Liver (tissue), 9 donors: ENCODE results near the gene F13A1. TPM values are rescaled to one million over a fixed set of nuclear protein-coding genes. Genes with fewer than 3 reads are reported as not detected.

Experiments
- DNase-seq: peaks from one replicate; pipeline ENCODE4 v3.0.0-alpha.2; 2017; ENCODE audit warnings: low spot score
- H3K27ac ChIP-seq, 2 donors: one replicate each; pipeline ENCODE4 v1.7.0; 2013; ENCODE audit warnings: inconsistent platforms in 2 of 2, low read length in 2 of 2, control low read depth in 1 of 2, low read depth in 1 of 2, mild to moderate bottlenecking in 1 of 2
- H3K27me3 ChIP-seq, 4 donors: one replicate each; pipeline versions ENCODE4 v1.6.1 to v1.7.0; 2013; ENCODE audit warnings: low read length in 3 of 4, inconsistent platforms in 1 of 4, mild to moderate bottlenecking in 1 of 4, moderate library complexity in 1 of 4; ENCODE audit not compliant: control insufficient read depth in 4 of 4, insufficient read depth in 4 of 4
- H3K36me3 ChIP-seq, 4 donors: one replicate each; pipeline versions ENCODE4 v1.6.1 to v1.7.0; 2013; ENCODE audit warnings: low read length in 3 of 4, mild to moderate bottlenecking in 3 of 4, low read depth in 1 of 4, moderate library complexity in 1 of 4; ENCODE audit not compliant: control insufficient read depth in 4 of 4, insufficient read depth in 3 of 4
- H3K4me1 ChIP-seq, 4 donors: one replicate each; pipeline versions ENCODE4 v1.6.1 to v1.7.0; 2013; ENCODE audit warnings: low read length in 3 of 4, mild to moderate bottlenecking in 3 of 4, moderate library complexity in 1 of 4; ENCODE audit not compliant: control insufficient read depth in 4 of 4, insufficient read depth in 4 of 4
- H3K4me3 ChIP-seq, 3 donors: one replicate each; pipeline versions ENCODE4 v1.6.1 to v1.7.0; 2013; ENCODE audit warnings: low read length in 3 of 3, control low read depth in 1 of 3, low read depth in 1 of 3, mild to moderate bottlenecking in 1 of 3
- H3K9ac ChIP-seq, 2 donors: one replicate each; pipeline ENCODE4 v1.7.0; 2013; ENCODE audit warnings: low read length in 2 of 2, mild to moderate bottlenecking in 2 of 2, moderate library complexity in 2 of 2, control low read depth in 1 of 2, low read depth in 1 of 2
- H3K9me3 ChIP-seq, 4 donors: one replicate each; pipeline versions ENCODE4 v1.6.1 to v1.7.0; 2013; ENCODE audit warnings: low read length in 3 of 4; ENCODE audit not compliant: control insufficient read depth in 4 of 4
- FOXA1 ChIP-seq: IDR thresholded peaks from 2 replicates; pipeline ENCODE4 v1.6.1; 2016; ENCODE audit warnings: antibody characterized with exemption
- HNF4G ChIP-seq: IDR thresholded peaks from 2 replicates; pipeline ENCODE4 v1.6.1; 2016; ENCODE audit warnings: antibody characterized with exemption
- JUND ChIP-seq, 2 donors: IDR thresholded peaks; 2 replicates each; pipeline ENCODE4 v1.6.1; 2016; ENCODE audit warnings: antibody characterized with exemption in 2 of 2
- RXRA ChIP-seq, 2 donors: IDR thresholded peaks; 2 replicates each; pipeline ENCODE4 v1.6.1; 2017 to 2018; ENCODE audit warnings: antibody characterized with exemption in 2 of 2, mild to moderate bottlenecking in 1 of 2
- WGBS: extraction: QIAGEN DNeasy Blood & Tissue Kit; methylation state at CpG from one replicate; pipeline ENCODE4 v1.1.7; 2013; 5-methylcytosine and 5-hydroxymethylcytosine counted together
- polyA plus RNA-seq, 2 donors: library from polyadenylated mRNA; stranded (reverse) in 1 of 2; unstranded in 1 of 2; fragments of 200-250 nt in 1 of 2; fragments of >200 nt in 1 of 2; fragmentation: Nextera tagmentation in 1 of 2; extraction: Ambion mirVana in 1 of 2; gene quantifications; one replicate each; pipeline versions ENCODE4 v1.2.1 to v1.2.3, GENCODE V29; 2013 to 2015
- total RNA-seq, 2 donors: library from RNA; depleted of rRNA; stranded (reverse); fragments of >200 nt; gene quantifications; one replicate each; pipeline ENCODE4 v1.2.3, GENCODE V29; 2014
- TF ChIP-seq, protein P1 (sequence below): IDR thresholded peaks from 2 replicates; pipeline ENCODE4 v1.6.1; 2016; ENCODE audit warnings: antibody characterized with exemption, mild to moderate bottlenecking
- TF ChIP-seq, protein P2 (sequence below): IDR thresholded peaks from 2 replicates; pipeline ENCODE4 v1.6.1; 2016; ENCODE audit warnings: antibody characterized with exemption
- TF ChIP-seq, protein P3 (sequence below): IDR thresholded peaks from 2 replicates; pipeline ENCODE4 v1.6.1; 2016; ENCODE audit warnings: antibody characterized with exemption
- donor health status: healthy.
- donor health status: healthy.
- donor health status: healthy.
- donor health status: healthy.
- donor health status: healthy.

Gene F13A1
- total and polyA plus RNA-seq, 4 donors, result 0.46 to 18.3 (median 5.1) TPM

DNA sequence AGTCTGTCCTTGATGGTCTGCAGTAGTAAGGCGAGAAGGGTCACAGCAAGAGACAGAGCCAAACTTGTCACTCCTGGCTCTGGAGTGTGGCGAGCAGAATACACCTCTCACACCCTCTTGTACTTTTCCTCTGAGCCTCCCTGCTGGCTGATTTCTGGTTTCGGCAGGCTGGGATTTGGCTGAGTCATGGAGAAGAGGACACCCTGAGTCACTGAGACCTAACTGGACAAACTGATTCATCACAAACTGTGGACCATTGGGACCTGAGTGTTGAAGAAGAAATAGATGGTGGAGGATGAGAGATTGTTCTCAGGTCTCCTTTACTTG is 101.7 kb downstream of the F13A1 start:
- Histone ChIP-seq H3K4me3 (no peak overlapping the region), H3K36me3 (no peaks in the 10 kb centered on the region), H3K9me3 (no peaks in the 10 kb centered on the region), H3K27me3 (peaks cover 0 to 2% (median 0%) of the 10 kb centered on the region in 4 donors), H3K9ac (no peak overlapping the region), H3K4me1 (no peaks in the 10 kb centered on the region), H3K27ac (no peak overlapping the region)
- 81% methylated on average over 3 of the region's 3 CpGs for WGBS
- TF ChIP-seq FOXA1, result no peak
- TF ChIP-seq, protein P1, sequence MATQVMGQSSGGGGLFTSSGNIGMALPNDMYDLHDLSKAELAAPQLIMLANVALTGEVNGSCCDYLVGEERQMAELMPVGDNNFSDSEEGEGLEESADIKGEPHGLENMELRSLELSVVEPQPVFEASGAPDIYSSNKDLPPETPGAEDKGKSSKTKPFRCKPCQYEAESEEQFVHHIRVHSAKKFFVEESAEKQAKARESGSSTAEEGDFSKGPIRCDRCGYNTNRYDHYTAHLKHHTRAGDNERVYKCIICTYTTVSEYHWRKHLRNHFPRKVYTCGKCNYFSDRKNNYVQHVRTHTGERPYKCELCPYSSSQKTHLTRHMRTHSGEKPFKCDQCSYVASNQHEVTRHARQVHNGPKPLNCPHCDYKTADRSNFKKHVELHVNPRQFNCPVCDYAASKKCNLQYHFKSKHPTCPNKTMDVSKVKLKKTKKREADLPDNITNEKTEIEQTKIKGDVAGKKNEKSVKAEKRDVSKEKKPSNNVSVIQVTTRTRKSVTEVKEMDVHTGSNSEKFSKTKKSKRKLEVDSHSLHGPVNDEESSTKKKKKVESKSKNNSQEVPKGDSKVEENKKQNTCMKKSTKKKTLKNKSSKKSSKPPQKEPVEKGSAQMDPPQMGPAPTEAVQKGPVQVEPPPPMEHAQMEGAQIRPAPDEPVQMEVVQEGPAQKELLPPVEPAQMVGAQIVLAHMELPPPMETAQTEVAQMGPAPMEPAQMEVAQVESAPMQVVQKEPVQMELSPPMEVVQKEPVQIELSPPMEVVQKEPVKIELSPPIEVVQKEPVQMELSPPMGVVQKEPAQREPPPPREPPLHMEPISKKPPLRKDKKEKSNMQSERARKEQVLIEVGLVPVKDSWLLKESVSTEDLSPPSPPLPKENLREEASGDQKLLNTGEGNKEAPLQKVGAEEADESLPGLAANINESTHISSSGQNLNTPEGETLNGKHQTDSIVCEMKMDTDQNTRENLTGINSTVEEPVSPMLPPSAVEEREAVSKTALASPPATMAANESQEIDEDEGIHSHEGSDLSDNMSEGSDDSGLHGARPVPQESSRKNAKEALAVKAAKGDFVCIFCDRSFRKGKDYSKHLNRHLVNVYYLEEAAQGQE, result no peak
- TF ChIP-seq, protein P2, sequence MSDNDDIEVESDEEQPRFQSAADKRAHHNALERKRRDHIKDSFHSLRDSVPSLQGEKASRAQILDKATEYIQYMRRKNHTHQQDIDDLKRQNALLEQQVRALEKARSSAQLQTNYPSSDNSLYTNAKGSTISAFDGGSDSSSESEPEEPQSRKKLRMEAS, result no peak
- TF ChIP-seq HNF4G, result no peak
- TF ChIP-seq, protein P3, sequence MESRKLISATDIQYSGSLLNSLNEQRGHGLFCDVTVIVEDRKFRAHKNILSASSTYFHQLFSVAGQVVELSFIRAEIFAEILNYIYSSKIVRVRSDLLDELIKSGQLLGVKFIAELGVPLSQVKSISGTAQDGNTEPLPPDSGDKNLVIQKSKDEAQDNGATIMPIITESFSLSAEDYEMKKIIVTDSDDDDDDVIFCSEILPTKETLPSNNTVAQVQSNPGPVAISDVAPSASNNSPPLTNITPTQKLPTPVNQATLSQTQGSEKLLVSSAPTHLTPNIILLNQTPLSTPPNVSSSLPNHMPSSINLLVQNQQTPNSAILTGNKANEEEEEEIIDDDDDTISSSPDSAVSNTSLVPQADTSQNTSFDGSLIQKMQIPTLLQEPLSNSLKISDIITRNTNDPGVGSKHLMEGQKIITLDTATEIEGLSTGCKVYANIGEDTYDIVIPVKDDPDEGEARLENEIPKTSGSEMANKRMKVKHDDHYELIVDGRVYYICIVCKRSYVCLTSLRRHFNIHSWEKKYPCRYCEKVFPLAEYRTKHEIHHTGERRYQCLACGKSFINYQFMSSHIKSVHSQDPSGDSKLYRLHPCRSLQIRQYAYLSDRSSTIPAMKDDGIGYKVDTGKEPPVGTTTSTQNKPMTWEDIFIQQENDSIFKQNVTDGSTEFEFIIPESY, result no peak
- DNase-seq, result no peak

DNA sequence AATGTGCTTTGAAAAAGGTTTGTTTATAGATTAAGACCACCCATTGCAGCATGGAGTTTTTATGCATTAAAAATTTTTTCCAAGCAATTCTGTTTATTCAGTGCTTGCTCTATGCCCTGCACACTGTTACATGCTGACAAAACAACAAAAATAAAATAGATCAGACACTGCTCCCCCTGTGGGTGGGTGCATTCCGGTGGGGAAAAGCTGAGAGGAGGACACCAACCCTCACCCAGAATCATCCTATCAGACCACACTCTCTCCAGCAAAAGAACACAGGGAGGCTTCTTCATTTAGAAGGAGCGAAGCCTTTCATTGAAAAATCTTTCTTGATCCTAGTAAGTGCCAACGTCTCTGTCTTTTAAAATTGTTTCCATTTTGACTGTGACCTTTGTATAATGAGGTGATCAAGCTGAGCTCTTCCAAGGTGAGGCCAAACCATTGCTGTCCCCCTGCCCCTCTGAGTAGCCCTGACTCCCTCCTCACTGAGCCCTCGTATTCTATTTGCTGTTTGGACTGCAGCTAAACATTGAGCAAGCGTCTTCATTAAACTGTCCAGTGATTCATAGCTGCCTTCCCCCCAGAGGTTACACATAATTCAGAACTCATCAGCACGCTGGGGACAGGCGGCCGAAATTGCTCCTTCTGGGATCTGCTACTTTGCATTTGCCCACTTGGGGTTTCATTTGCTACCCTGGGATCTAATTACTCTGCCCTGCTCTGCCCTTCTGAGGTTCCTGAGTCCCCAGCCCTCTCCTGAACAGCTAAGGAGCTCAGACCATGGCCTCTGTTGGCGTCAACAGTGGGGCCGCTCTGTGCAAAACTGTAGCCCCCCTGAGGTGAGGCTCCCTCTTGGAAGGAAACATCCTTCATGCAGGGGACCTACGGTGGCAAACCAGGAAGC is 102.4 kb downstream of the F13A1 start:
- TF ChIP-seq, protein P2, result no peak
- 64% methylated on average over 11 of the region's 11 CpGs for WGBS
- no peak overlapping the region for H3K9ac ChIP-seq
- no peaks in the 10 kb centered on the region for H3K9me3 ChIP-seq
- H3K4me1 ChIP-seq, result no peaks in the 10 kb centered on the region
- H3K27ac ChIP-seq, result no peak overlapping the region
- no peak overlapping the region for H3K4me3 ChIP-seq
- DNase-seq, result no peak
- peaks cover 0 to 2% (median 0%) of the 10 kb centered on the region in 4 donors for H3K27me3 ChIP-seq
- H3K36me3 ChIP-seq, result no peaks in the 10 kb centered on the region

DNA sequence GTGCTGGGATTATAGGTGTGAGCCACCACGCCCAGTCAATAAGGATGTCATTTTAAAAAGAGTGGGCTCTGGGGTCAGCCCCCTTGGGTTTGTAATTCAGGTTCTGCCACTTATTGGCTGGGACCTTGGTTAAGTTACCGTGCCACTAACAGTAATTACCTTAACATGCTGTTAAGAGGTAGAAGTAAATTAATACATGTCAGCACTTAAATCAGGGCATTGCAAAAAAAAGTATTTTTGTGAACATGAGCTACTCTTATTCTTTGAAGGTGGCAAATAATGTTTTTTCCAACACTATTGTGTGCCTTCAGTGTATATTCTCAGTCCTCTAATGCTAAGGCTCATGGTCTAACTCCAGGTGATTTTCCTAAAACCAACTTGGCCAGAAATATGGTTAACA is 109.5 kb downstream of the F13A1 start:
- H3K27ac ChIP-seq, result no peak overlapping the region
- H3K4me1 ChIP-seq, result no peaks in the 10 kb centered on the region
- no peaks in the 10 kb centered on the region for H3K36me3 ChIP-seq
- no peak overlapping the region for H3K9ac ChIP-seq
- DNase-seq, result no peak
- H3K27me3 ChIP-seq, result no peaks in the 10 kb centered on the region
- no peaks in the 10 kb centered on the region for H3K9me3 ChIP-seq
- WGBS, result 76% methylated on average over 2 of the region's 2 CpGs
- H3K4me3 ChIP-seq, result no peak overlapping the region
- TF ChIP-seq FOXA1 (no peak), JUND (IDR thresholded peaks at IDR 0.05) (no peak), RXRA (IDR thresholded peaks at IDR 0.05) (no peak)
